HEK293 (cell line): ENCODE measurements around the gene HOXC10.

Experiments
- BCL11A ChIP-seq: fragments of 450-650 bp; formaldehyde crosslinking; IDR thresholded peaks from 2 replicates; pipeline ENCODE4 v1.5.1; 2016; ENCODE audit warnings: low read depth, missing biosample characterization, missing genetic modification characterization
- GFI1B ChIP-seq: fragments of 450-650 bp; formaldehyde crosslinking; IDR thresholded peaks from 2 replicates; pipeline ENCODE4 v1.5.1; 2016; ENCODE audit warnings: missing biosample characterization, missing genetic modification characterization
- HOXD13 ChIP-seq: sonication (generic); formaldehyde crosslinking; IDR thresholded peaks from 2 replicates; pipeline ENCODE4 v1.8.0; 2022; ENCODE audit warnings: missing genetic modification reagents, borderline replicate concordance
- KLF10 ChIP-seq: fragments of 450-650 bp; IDR thresholded peaks from 2 replicates; pipeline ENCODE4 v1.5.1; 2018; ENCODE audit warnings: missing biosample characterization, mild to moderate bottlenecking, missing genetic modification characterization
- SALL2 ChIP-seq: fragments of 450-650 bp; formaldehyde crosslinking; IDR thresholded peaks from 2 replicates; pipeline ENCODE4 v1.5.0; 2017; ENCODE audit warnings: missing biosample characterization, mild to moderate bottlenecking, missing genetic modification characterization, borderline replicate concordance
- SP3 ChIP-seq: fragments of 450-650 bp; formaldehyde crosslinking; IDR thresholded peaks from 2 replicates; pipeline ENCODE4 v1.5.1; 2016; ENCODE audit warnings: missing biosample characterization, missing genetic modification characterization
- TRIM28 ChIP-seq: IDR thresholded peaks from 2 replicates; pipeline ENCODE4 v1.6.1; 2011; ENCODE audit warnings: low read length, control low read depth, borderline replicate concordance
- WT1 ChIP-seq: fragments of 450-650 bp; formaldehyde crosslinking; IDR thresholded peaks from 2 replicates; pipeline ENCODE4 v1.5.1; 2016; ENCODE audit warnings: missing biosample characterization, missing genetic modification characterization
- YY2 ChIP-seq: fragments of 450-650 bp; formaldehyde crosslinking; IDR thresholded peaks from 2 replicates; pipeline ENCODE4 v1.5.1; 2016; ENCODE audit warnings: missing biosample characterization, missing genetic modification characterization
- ZFP3 ChIP-seq: fragments of 450-650 bp; formaldehyde crosslinking; IDR thresholded peaks from 2 replicates; pipeline ENCODE4 v1.5.1; 2016; ENCODE audit warnings: low read depth, missing biosample characterization, missing genetic modification characterization
- ZNF133 ChIP-seq: fragments of 450-650 bp; formaldehyde crosslinking; IDR thresholded peaks from 2 replicates; pipeline ENCODE4 v1.5.1; 2016; ENCODE audit warnings: missing biosample characterization, missing genetic modification characterization
- ZNF155 ChIP-seq: fragments of 450-650 bp; formaldehyde crosslinking; IDR thresholded peaks from 2 replicates; pipeline ENCODE4 v1.5.1; 2016; ENCODE audit warnings: missing biosample characterization, missing genetic modification characterization
- ZNF16 ChIP-seq: fragments of 450-650 bp; formaldehyde crosslinking; IDR thresholded peaks from 2 replicates; pipeline ENCODE4 v1.5.1; 2016; ENCODE audit warnings: low read depth, missing biosample characterization, missing genetic modification characterization
- ZNF2 ChIP-seq: fragments of 450-650 bp; formaldehyde crosslinking; IDR thresholded peaks from 2 replicates; pipeline ENCODE4 v1.5.1; 2016; ENCODE audit warnings: missing biosample characterization, missing genetic modification characterization
- ZNF366 ChIP-seq: fragments of 450-650 bp; formaldehyde crosslinking; conservative IDR thresholded peaks from 2 replicates; pipeline ENCODE4 v1.5.1; 2016; ENCODE audit warnings: missing biosample characterization, missing genetic modification characterization
- ZNF404 ChIP-seq: fragments of 450-650 bp; formaldehyde crosslinking; IDR thresholded peaks from 2 replicates; pipeline ENCODE4 v1.5.1; 2017; ENCODE audit warnings: missing biosample characterization, missing genetic modification characterization
- ZNF423 ChIP-seq: fragments of 450-650 bp; formaldehyde crosslinking; IDR thresholded peaks from 2 replicates; pipeline ENCODE4 v1.5.1; 2016; ENCODE audit warnings: missing biosample characterization, missing genetic modification characterization
- ZNF501 ChIP-seq: fragments of 450-650 bp; formaldehyde crosslinking; IDR thresholded peaks from 2 replicates; pipeline ENCODE4 v1.5.1; 2016; ENCODE audit warnings: missing biosample characterization, missing genetic modification characterization
- ZNF521 ChIP-seq: fragments of 450-650 bp; formaldehyde crosslinking; IDR thresholded peaks from 2 replicates; pipeline ENCODE4 v1.5.1; 2017; ENCODE audit warnings: missing biosample characterization, mild to moderate bottlenecking, missing genetic modification characterization
- ZNF561 ChIP-seq: fragments of 450-650 bp; IDR thresholded peaks from 2 replicates; pipeline ENCODE4 v1.5.1; 2018; ENCODE audit warnings: missing biosample characterization, missing genetic modification characterization, borderline replicate concordance
- ZNF585B ChIP-seq: fragments of 450-650 bp; formaldehyde crosslinking; IDR thresholded peaks from 2 replicates; pipeline ENCODE4 v1.5.1; 2016; ENCODE audit warnings: missing biosample characterization, missing genetic modification characterization
- ZNF623 ChIP-seq: fragments of 450-650 bp; formaldehyde crosslinking; IDR thresholded peaks from 2 replicates; pipeline ENCODE4 v1.5.1; 2016; ENCODE audit warnings: missing biosample characterization, missing genetic modification characterization
- ZNF629 ChIP-seq: fragments of 450-650 bp; formaldehyde crosslinking; IDR thresholded peaks from 2 replicates; pipeline ENCODE4 v1.5.1; 2017; ENCODE audit warnings: missing biosample characterization, missing genetic modification characterization
- ZNF677 ChIP-seq: fragments of 450-650 bp; IDR thresholded peaks from 2 replicates; pipeline ENCODE4 v1.5.0; 2018; ENCODE audit warnings: missing biosample characterization, mild to moderate bottlenecking, missing genetic modification characterization, moderate library complexity
- ZNF747 ChIP-seq: fragments of 450-650 bp; formaldehyde crosslinking; IDR thresholded peaks from 2 replicates; pipeline ENCODE4 v1.5.1; 2016; ENCODE audit warnings: missing biosample characterization, missing genetic modification characterization
- ZNF76 ChIP-seq: fragments of 450-650 bp; formaldehyde crosslinking; IDR thresholded peaks from 2 replicates; pipeline ENCODE4; 2016; ENCODE audit warnings: low read depth, missing biosample characterization, missing genetic modification characterization, borderline replicate concordance
- ZNF777 ChIP-seq: fragments of 450-650 bp; formaldehyde crosslinking; IDR thresholded peaks from 2 replicates; pipeline ENCODE4 v1.5.1; 2017; ENCODE audit warnings: missing biosample characterization, missing genetic modification characterization, borderline replicate concordance
- TF ChIP-seq, protein P1 (sequence below): fragments of 450-650 bp; formaldehyde crosslinking; IDR thresholded peaks from 2 replicates; pipeline ENCODE4 v1.5.1; 2016; ENCODE audit warnings: missing biosample characterization, missing genetic modification characterization
- TF ChIP-seq, protein P2 (sequence below): fragments of 450-650 bp; IDR thresholded peaks from 2 replicates; pipeline ENCODE4 v1.5.1; 2018; ENCODE audit warnings: missing biosample characterization, mild to moderate bottlenecking, missing genetic modification characterization
- TF ChIP-seq, protein P3 (sequence below): IDR thresholded peaks from 2 replicates; pipeline ENCODE4 v1.6.1; 2011; ENCODE audit warnings: mild to moderate bottlenecking, low read depth, low read length, borderline replicate concordance
- TF ChIP-seq, protein P4 (sequence below): fragments of 450-650 bp; formaldehyde crosslinking; optimal IDR thresholded peaks from 2 replicates; pipeline ENCODE3; 2016; ENCODE audit warnings: missing biosample characterization, mild to moderate bottlenecking, missing genetic modification characterization
- TF ChIP-seq, protein P5 (sequence below): fragments of 450-650 bp; formaldehyde crosslinking; IDR thresholded peaks from 2 replicates; pipeline ENCODE4 v1.5.1; 2016; ENCODE audit warnings: missing biosample characterization, missing genetic modification characterization

The HOXC10 gene

DNA sequence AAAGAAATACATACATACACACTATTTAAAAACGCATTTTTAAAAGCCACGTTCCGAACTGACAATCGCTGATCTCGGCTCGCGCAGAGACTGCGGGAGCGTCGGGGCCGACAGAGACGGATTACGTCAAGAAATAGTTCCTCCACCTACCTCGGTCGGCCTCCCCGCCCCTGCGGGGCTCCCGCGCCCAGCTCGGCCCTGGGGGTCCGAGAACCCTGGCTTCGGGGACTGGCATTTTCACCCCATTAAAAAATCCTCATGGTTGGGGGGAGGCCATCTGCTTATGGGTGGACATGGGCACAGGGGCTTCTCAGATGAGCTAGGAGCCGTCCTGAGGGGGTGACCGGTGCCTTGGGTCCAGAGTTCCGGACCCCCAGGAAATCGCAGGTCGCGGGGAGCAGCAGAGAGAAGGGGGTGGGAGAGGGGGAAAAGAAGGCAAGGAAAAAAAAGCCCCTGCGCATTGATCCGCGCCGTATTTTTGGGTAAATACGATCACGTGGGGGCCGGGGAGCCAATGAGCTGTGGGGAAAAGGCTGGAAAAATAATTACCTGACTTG, 14.7 kb downstream of the HOXC10 start (continued):
- TF ChIP-seq, protein P1, sequence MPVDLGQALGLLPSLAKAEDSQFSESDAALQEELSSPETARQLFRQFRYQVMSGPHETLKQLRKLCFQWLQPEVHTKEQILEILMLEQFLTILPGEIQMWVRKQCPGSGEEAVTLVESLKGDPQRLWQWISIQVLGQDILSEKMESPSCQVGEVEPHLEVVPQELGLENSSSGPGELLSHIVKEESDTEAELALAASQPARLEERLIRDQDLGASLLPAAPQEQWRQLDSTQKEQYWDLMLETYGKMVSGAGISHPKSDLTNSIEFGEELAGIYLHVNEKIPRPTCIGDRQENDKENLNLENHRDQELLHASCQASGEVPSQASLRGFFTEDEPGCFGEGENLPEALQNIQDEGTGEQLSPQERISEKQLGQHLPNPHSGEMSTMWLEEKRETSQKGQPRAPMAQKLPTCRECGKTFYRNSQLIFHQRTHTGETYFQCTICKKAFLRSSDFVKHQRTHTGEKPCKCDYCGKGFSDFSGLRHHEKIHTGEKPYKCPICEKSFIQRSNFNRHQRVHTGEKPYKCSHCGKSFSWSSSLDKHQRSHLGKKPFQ (tag by site-specific recombination), result no peak
- peak; percentile 21 for TF ChIP-seq WT1 (tag by site-specific recombination)
- TF ChIP-seq, protein P2, sequence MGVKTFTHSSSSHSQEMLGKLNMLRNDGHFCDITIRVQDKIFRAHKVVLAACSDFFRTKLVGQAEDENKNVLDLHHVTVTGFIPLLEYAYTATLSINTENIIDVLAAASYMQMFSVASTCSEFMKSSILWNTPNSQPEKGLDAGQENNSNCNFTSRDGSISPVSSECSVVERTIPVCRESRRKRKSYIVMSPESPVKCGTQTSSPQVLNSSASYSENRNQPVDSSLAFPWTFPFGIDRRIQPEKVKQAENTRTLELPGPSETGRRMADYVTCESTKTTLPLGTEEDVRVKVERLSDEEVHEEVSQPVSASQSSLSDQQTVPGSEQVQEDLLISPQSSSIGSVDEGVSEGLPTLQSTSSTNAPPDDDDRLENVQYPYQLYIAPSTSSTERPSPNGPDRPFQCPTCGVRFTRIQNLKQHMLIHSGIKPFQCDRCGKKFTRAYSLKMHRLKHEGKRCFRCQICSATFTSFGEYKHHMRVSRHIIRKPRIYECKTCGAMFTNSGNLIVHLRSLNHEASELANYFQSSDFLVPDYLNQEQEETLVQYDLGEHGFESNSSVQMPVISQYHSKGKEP (tag by site-specific recombination), result no peak
- TF ChIP-seq SALL2 (tag by site-specific recombination), result no peak
- TF ChIP-seq KLF10 (tag by site-specific recombination), result no peak
- TF ChIP-seq GFI1B (tag by site-specific recombination), result no peak
- TF ChIP-seq ZNF747 (tag by site-specific recombination), result no peak
- TF ChIP-seq ZNF561, result 0 out of 2 replicates have a peak, but pooled peaks have one; percentile 14
- TF ChIP-seq HOXD13 (CRISPR knock-in tag), result no peak
- no peak for TF ChIP-seq ZNF2
- no peak for TF ChIP-seq ZNF677 (tag by site-specific recombination)
- TF ChIP-seq ZNF16, result no peak
- TF ChIP-seq ZNF366 (tag by site-specific recombination), result peak; percentile 72; the same call in 1 of the 2 replicates
- TF ChIP-seq ZNF423 (tag by site-specific recombination), result peak; percentile 52; the same call in 1 of the 2 replicates
- peak; percentile 51; the same call in 1 of the 2 replicates for TF ChIP-seq ZNF501 (tag by site-specific recombination)
- TF ChIP-seq TRIM28, result no peak
- TF ChIP-seq ZNF521, result no peak
- TF ChIP-seq ZFP3 (tag by site-specific recombination), result peak; percentile 37; the same call in 1 of the 2 replicates
- TF ChIP-seq BCL11A (tag by site-specific recombination), result peak; percentile 68; the same call in 1 of the 2 replicates
- TF ChIP-seq ZNF155 (tag by site-specific recombination), result no peak
- no peak for TF ChIP-seq ZNF623
- TF ChIP-seq, protein P3, sequence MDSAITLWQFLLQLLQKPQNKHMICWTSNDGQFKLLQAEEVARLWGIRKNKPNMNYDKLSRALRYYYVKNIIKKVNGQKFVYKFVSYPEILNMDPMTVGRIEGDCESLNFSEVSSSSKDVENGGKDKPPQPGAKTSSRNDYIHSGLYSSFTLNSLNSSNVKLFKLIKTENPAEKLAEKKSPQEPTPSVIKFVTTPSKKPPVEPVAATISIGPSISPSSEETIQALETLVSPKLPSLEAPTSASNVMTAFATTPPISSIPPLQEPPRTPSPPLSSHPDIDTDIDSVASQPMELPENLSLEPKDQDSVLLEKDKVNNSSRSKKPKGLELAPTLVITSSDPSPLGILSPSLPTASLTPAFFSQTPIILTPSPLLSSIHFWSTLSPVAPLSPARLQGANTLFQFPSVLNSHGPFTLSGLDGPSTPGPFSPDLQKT, result no peak
- TF ChIP-seq ZNF629 (tag by site-specific recombination), result peak; percentile 77
- TF ChIP-seq ZNF133, result no peak
- TF ChIP-seq ZNF777 (tag by site-specific recombination), result no peak
- TF ChIP-seq, protein P4, sequence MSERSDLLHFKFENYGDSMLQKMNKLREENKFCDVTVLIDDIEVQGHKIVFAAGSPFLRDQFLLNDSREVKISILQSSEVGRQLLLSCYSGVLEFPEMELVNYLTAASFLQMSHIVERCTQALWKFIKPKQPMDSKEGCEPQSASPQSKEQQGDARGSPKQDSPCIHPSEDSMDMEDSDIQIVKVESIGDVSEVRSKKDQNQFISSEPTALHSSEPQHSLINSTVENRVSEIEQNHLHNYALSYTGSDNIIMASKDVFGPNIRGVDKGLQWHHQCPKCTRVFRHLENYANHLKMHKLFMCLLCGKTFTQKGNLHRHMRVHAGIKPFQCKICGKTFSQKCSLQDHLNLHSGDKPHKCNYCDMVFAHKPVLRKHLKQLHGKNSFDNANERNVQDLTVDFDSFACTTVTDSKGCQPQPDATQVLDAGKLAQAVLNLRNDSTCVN, result no peak
- no peak for TF ChIP-seq ZNF585B
- no peak for TF ChIP-seq YY2 (tag by site-specific recombination)
- peak; percentile 25; the same call in 1 of the 2 replicates for TF ChIP-seq ZNF76 (tag by site-specific recombination)
- 0 out of 2 replicates have a peak, but pooled peaks have one; percentile 24 for TF ChIP-seq SP3
- TF ChIP-seq, protein P5, sequence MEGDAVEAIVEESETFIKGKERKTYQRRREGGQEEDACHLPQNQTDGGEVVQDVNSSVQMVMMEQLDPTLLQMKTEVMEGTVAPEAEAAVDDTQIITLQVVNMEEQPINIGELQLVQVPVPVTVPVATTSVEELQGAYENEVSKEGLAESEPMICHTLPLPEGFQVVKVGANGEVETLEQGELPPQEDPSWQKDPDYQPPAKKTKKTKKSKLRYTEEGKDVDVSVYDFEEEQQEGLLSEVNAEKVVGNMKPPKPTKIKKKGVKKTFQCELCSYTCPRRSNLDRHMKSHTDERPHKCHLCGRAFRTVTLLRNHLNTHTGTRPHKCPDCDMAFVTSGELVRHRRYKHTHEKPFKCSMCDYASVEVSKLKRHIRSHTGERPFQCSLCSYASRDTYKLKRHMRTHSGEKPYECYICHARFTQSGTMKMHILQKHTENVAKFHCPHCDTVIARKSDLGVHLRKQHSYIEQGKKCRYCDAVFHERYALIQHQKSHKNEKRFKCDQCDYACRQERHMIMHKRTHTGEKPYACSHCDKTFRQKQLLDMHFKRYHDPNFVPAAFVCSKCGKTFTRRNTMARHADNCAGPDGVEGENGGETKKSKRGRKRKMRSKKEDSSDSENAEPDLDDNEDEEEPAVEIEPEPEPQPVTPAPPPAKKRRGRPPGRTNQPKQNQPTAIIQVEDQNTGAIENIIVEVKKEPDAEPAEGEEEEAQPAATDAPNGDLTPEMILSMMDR (tag by site-specific recombination), result no peak
- TF ChIP-seq ZNF404 (tag by site-specific recombination), result no peak
